Cerebellar nuclear complex (tissue), 1 donor: Measurements from ENCODE around the gene RNF130.
A peak's percentile ranks its signal among the peaks of the same experiment; 100 is the strongest.

Source experiments
- DNase-seq, 2 experiments: peaks; one replicate each; lab custom pipeline; 2025; lab: John Stamatoyannopoulos, UW

The RNF130 gene

DNA sequence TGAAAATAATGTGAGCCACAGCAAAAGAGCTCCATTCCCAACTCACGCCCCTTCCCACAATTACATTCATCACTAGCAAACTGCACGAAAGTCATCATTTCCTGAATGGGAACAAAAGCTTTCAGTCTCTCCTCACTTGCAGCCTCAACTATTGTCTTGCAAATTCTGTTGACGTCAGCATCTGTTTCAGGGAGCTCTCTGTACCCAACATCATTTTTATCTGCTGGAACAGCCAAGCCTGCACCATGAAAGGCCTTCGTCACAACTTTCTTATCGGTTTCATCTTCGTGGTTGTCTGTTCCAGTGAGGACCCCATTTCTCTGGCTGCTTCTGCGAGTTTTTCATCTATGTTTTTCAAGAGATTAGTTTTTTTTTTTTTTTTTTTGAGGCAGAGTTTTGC, 14.3 kb upstream of the RNF130 start:
- DNase-seq, result no peak

DNA sequence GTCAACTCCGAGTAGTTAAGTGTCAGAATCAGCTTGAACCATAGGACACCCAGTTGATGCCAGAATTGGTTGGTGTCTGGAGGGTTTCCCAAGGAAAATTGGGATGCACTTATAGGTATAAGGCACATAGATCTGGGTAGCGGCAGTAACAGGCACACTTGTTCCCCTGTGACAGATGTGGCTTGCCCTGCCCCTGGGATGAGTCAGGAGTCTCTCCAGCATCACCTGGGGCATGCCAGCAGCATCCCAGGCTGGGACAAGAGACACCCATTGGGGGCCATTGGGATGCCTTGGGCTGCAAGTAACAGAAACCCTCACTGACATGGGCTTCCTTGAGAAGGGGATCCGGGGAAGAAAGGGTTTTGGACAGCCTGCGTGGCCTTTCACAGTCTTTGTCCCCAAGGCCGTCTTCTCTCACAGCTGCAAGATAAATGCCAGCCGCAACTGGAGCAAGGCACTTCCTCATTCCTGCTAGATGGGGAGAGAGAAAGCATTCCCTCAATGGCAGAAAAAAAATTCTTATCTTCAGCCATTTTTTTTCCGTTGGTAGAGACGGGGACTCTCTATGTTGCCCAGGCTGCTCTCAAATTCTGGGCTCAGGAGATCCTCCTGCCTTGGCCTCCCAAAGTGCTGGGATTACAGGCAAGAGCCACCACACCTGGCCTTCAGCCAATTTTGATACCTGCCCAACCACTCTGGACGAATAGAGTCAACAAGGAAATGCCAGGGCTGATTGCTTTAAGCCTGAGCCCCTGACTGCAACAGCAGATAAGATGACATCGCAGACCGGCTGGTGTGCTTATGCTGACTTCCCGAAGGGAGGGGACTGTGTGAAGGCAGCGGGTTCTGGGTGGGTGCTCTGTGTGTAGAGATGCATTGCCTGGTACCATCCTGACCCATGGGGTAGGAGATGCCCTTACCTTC, 13.3 kb upstream of the RNF130 start:
- no peak for DNase-seq

DNA sequence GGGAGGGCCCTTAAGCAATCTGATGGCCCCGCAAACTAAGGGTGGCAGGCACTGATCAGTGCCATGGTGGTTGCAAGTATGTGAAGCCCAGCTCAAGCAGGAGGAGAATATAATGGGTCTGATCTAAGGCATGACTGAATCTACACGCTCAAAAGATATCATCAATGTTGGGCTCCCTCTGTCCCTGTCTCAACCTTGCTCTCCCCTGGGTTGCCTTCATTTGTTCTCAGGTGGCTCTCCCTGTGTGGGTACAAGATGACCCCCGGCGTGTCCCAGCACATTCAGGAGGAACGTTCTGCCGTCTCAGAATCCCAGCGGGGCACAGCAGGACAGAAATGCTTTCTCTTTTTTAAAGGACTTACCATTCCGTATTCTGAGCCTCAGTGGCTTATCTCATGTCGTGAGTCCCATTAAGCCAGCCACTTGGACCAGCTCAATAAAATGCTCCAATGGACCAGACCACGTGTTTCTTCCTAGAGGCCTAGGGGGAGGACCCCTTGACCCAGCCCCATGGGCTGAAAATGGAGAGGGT, 12.0 kb upstream of the RNF130 start:
- DNase-seq, result no peak

DNA sequence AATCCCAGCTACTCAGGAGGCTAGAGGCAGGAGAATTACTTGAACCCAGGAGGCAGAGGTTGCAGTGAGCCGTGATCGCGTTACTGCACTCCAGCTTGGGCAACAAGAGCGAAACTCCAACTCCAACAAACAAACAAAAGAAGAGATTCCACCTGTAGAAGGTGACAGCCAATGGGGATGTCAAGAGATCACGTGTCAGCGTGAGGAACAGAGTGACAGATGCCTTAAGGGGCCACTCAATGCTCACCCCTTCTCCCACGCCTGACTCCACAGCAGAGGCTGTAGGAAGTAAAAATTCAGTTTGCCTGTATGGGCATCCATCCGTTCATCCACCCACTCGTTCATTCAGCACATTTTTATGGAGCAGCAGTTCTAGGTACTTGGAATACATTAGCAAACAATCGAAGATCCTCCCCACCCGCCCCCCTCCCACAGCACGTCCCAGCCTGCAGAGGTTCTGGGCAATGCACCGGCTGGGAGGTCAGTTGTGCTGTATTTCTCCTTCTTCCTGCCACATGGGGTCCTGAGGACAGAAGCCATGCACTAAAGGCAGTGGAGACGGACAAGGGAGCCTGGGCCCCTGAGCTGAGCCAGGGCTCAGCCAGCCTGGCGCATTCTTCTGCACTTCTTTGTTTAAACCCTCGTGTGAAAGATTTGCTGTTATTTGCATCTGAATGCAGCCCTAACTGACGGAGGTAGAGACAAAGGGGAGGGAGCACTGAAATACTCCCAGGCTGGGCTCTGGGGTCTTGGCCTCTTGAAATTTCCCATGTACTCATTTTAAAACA, 11.3 kb upstream of the RNF130 start:
- DNase-seq, result no peak

- DNase-seq, result no peak
These were observed 9.9 kb upstream of the RNF130 start for GRCh38 chr5:180081481-180081880.

- no peak for DNase-seq
These were observed 9.1 kb upstream of the RNF130 start for GRCh38 chr5:180080486-180081280.

GRCh38 chr5:180079702-180080466, 8.3 kb upstream of the RNF130 start:
- no peak for DNase-seq

GRCh38 chr5:180078348-180078747, 6.8 kb upstream of the RNF130 start:
- no peak for DNase-seq

- no peak for DNase-seq
These were observed 6.2 kb upstream of the RNF130 start for GRCh38 chr5:180077594-180078284.

DNA sequence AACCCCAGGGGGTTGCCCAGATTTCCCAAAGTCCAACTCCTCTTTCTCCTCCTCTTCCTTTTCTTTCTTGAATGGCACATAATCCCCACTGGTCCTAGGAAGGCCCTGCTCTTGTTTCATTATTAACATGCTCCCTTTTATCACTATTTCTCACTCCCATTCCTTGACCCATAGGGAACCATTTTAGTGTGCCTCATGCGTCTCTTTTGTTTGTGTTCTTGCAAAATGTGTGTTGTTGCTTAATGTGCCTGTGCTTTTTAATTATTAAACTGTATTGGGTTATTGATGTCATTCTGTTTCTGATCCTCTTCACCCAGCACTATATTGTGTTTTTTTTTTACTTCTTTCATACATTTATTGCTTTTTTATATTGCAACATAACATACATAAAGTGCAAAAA, 4.1 kb upstream of the RNF130 start:
- DNase-seq, result no peak

GRCh38 chr5:180074462-180074861, 2.9 kb upstream of the RNF130 start:
- no peak for DNase-seq

DNA sequence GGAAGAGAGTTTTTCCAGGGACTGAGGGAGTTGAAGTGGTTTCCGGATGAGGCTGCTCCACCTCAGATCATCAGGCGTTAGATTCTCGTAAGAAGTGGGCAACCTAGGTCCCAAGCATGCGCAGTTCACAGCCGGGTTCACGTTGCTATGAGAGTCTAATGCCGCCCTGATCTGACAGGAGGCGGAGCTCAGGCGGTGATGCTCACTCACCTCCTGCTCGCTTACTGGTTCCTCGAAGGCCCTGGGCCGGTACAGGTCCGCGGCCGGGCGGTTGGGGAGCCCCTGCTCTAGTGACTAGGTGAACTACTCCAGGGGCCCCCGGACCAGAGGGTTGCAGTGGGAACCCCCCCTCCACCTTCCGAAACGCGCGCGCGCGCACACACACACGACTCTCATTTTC, 997 bp upstream of the RNF130 start:
- no peak for DNase-seq

DNA sequence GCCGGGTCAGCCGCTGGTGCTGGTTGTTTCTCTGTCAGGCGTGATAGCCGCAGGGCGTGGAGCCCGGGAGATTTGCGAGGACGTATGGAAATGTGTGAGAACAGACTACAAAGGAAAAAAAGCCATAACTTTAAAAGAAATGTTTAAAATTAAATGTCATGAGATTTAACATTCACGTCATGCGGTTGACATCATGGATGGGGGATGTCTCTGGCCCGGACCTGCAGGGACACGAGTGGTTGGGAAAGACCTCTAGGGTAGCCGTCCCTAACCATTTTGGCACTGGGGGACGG, 643 bp upstream of the RNF130 start:
- no peak for DNase-seq

DNA sequence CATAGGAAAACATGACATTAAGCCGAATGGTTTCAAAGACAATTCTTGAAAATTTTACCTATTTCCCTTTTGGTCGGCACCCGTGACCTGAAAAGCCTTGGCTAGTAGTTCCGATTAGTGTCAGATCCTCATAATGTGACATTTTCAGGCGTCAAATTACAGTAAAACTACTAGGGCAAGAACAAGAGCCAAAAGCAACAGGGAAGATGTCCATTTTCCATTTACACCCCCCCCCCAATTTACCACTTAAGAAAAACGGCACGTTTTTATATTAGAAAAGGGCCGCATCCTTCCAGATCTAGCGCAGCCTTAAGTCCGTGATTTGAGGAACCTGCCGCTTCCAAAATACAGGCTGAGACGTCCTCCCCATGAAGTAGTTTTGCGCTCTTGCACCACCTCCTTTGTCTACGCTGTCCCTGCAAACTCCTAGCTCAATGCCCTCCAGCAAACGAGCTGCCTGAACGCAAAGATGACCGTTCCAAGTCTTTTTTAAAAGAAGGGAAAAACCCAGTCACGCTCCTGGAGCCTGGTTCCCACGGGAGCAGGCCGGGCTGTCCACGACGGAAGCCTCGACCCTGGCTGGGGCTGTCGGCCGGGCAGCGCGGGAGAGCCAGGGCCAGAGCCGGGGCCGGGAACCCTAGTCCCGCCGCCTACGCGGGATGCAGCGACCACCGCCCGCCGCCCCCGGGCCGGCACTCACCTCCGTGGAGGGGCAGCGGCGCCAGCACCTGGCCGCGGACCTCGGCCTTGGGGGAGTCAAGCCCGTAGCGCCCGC, 616 bp downstream of the RNF130 start:
- peak; percentile 17 to 32 for DNase-seq

DNA sequence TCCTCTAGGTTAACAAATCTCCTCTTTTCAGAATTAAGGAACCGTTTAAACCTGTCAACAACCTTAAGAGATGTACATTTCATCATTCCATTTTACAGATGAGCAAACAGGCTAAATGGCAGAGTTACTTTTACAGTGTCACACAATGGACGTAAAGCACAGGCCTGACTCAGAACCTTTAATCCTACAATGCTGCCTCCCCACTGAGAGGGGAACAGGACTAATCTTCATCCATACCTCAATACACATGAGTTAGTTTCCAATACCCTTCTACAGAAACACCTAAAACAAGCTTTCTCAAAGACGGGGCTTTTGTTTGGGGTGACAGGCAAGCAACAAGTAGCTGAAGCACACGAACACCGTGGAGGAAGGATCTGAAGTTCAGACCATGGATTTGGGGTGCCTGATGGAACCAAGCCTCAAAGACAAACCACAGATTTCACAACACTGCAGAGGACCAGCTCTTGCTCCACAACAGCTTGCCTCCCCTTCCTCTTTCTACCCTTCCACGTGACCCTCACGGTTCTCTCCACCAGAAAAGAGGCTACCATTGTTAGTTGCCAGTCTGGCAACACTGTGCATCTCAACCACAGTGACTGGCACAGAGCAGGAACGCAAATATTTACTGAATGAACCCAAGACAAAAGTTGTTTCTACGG, 1.8 kb downstream of the RNF130 start:
- DNase-seq, result no peak

- no peak for DNase-seq
These were observed 3.0 kb downstream of the RNF130 start for GRCh38 chr5:180068519-180069090.

- DNase-seq, result no peak
These were observed 3.6 kb downstream of the RNF130 start for GRCh38 chr5:180067986-180068385.

- DNase-seq, result no peak
These were observed 11.4 kb downstream of the RNF130 start for GRCh38 chr5:180060192-180060591.

- no peak for DNase-seq
These were observed 12.2 kb downstream of the RNF130 start for GRCh38 chr5:180059326-180059725.
